GM21367 (cell line): ENCODE data around the gene ARHGAP42.
A peak's percentile ranks its signal among the peaks of the same experiment; 100 is the strongest.
"Not testable (repeated sequence)": the region's sequence is repeated elsewhere in the genome, so short reads cannot be mapped to it uniquely, and the experiment has no call there.

Source experiments
- ATAC-seq: cut with Tn5 transposase; IDR thresholded peaks from one replicate; pipeline ENCODE4 v1.9.1; 2021; ENCODE audit not compliant: unreplicated experiment

ARHGAP42 gene

GRCh38 chr11:100865443-100866065, 178.5 kb downstream of the ARHGAP42 start:
- no peak for ATAC-seq

GRCh38 chr11:100866453-100866852, 179.4 kb downstream of the ARHGAP42 start:
- no peak for ATAC-seq

DNA sequence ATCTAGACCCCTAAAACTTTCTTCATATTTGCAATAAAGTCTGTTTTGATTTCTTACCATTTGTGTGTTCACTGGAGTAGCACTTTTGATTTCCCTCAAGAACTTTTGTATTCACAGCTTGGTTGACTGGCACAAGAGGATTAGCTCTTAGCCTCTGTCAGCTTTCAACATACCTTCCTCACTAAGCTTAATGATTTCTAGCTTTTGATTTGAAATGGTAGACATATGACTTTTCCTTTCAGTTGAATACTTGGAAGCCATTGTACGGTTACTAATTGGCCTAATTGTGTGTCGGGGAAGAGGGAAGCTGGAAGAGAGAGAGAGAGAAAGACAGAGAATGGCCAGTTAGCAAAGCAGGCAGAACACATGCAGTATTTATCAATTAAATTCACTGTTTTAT, 180.5 kb downstream of the ARHGAP42 start:
- no peak for ATAC-seq

DNA sequence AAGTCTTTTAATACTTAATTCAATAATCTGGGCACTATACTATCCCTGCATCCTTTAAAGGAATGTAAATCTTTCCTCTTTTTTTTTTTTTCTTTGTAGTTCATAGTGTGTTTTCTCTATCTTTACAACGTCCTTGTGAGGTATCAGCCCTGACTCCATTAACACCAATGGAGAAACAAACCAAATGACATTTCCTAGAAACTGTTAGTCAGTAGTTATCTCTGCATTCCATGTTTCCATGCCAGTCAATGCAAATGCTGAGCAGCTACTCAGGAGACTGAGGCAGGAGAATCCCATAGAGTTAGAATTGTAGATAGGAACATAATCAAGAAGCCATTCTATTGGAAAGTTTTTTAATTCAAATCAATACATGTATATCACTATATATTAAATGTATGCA, 182.2 kb downstream of the ARHGAP42 start:
- ATAC-seq: no peak

DNA sequence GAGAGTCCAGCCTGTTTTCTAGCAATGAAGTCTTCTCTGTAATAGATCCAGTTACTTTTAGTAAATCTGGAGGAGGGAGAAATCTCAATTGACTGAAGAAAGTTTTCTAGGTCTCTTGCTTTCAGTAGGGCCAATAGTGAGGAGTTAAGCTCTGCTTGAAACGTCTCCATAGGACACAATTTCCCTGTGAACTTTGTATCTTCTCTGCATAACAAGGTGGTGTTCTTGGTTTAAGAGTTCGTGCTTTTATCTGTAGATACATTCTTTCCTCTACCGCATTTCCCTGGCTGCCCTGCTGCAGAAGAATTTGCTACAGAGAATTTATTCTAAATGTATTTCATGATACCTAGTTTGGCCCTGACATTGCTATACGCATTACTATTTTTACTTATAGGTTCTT, 183.1 kb downstream of the ARHGAP42 start:
- no peak for ATAC-seq

DNA sequence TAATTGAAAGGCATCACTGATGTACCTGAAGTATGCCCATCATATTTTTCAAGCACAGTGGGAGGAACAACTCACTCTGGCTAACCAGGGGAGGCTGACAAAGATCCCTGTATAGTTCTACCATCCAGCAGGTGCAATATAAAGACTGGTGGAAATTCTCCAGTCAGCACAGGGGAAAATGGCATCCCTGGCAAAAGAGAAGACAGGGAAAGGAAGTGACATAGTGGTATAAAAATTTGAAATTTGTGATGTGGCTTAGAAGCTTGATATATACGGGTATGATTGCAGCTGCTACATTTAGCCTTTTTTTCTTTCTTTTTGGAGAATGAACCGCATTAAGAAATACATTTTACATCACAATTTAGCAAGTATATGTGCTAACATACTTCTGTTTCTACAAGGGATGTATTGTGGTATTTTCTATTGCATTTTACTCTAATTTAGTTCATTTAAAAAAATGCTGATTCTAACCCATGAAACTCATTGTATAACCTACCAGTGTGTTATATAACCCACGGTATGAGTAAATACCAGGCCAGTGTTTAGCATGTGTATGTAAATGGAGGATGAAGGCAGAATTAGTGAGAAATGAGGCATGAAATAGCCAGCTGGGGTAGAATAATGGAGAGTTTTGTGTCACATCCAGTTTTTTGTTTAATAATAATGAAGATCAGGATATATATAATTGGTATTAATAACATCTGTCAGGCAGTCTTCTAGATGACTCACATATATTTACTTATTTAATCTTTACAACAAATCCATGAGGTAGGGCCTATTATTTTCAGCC, 186.1 kb downstream of the ARHGAP42 start:
- ATAC-seq: no peak

- no peak for ATAC-seq
Measured at GRCh38 chr11:100874203-100874602, 187.1 kb downstream of the ARHGAP42 start.

GRCh38 chr11:100875521-100875869, 188.4 kb downstream of the ARHGAP42 start:
- ATAC-seq: no peak

GRCh38 chr11:100876815-100877520, 189.9 kb downstream of the ARHGAP42 start:
- ATAC-seq: peak; percentile 88

GRCh38 chr11:100878474-100878873, 191.4 kb downstream of the ARHGAP42 start:
- no peak for ATAC-seq

- no peak for ATAC-seq
Measured at GRCh38 chr11:100882957-100883356, 195.9 kb downstream of the ARHGAP42 start.

GRCh38 chr11:100883830-100884229, 196.7 kb downstream of the ARHGAP42 start:
- no peak for ATAC-seq

- no peak for ATAC-seq
Measured at GRCh38 chr11:100887659-100888058, 200.6 kb downstream of the ARHGAP42 start.

GRCh38 chr11:100888836-100889235, 201.7 kb downstream of the ARHGAP42 start:
- no peak for ATAC-seq

GRCh38 chr11:100889758-100890157, 202.7 kb downstream of the ARHGAP42 start:
- ATAC-seq: no peak

DNA sequence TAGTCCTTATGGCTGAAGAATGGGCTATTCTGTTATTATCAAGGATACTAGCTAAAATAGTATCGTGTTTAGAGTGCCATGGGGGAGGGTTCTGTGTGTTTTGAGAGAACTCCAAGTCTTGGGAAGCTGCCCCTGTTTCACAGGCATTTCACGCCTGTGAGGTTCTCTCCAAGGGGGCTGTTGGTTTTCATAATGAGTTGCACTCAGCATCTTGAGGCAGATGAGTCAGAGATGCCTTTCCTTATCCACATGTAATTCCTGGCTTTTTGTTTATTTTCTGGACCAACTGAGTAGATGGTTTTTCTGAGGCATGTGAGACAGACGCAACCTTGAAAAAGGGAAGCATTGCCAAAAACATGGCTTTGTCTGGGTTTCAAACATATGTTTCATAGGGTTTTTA, 203.7 kb downstream of the ARHGAP42 start:
- ATAC-seq: no peak

GRCh38 chr11:100892886-100893285, 205.8 kb downstream of the ARHGAP42 start:
- no peak for ATAC-seq

- ATAC-seq: no peak
Measured at GRCh38 chr11:100895449-100895848, 208.4 kb downstream of the ARHGAP42 start.

GRCh38 chr11:100895976-100896375, 208.9 kb downstream of the ARHGAP42 start:
- ATAC-seq: not testable (repeated sequence)

DNA sequence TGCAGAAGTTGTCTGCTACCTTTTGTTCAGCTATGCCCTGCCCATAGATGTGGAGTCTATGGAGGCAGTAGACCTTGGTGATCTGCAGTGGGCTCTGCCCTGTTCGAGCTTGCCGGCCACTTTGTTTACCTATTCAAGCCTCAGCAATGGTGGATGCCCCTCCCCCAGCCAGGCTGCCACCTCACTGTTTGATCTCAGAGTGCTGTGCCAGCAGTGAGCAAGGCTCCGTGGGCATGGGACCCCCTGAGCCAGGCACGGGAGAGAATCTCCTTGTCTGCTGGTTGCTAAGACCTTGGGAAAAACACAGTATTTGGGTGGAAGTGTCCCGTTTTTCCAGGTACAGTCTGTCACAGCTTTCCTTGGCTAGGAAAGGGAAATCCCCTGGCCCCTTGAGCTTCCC, 214.4 kb downstream of the ARHGAP42 start:
- ATAC-seq: not testable (repeated sequence)

- ATAC-seq: no peak
Measured at GRCh38 chr11:100902454-100903141, 215.5 kb downstream of the ARHGAP42 start.
